Measurements from ENCODE around the gene EFNA5.

Gene EFNA5

DNA sequence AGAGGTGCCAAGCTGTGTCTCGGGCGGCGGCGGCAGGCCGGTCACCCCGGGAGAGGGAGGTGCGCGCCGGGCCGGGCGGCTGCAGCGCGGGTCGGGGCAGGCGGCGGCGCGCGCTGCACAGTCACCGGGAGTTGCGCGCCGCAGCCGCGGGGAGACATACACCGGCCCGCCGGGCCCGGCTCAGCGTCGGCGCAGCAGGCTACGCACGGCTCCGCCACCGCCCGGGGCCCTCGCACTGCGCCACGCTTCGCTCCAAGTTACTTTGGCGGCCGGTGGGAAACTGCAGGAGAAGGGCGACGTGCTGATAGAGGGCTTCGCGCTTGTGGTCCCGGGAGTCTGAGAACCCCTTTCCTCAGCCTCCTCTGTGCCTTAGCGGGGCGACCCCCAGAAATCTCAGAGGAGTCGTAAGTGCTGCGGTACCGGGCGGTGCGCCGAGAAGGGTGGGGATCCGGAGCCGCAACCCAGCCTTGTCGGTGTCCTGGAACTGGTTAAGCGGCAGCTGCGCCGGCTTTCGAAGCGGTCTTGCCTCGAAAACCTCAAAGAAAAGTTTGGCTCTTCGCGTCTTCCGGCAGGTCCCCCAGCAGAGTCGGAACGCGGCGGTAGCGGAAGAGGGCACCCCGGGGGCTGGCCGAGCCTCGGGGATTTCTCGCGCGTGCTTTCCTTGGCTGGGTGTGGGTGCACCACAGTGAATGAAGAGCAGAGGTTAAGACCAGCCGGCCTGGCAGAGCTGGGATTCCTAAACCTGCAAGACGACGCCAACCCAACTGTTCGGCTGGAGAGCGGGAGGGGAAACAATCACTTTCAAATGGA, at the start of gene EFNA5:
Gene EFNA5, minus strand, starts transcription at position 6 of the 810 bp plus-strand sequence.
- no peak for DNase-seq (ENCODE audit: low read depth, low spot score)

DNA sequence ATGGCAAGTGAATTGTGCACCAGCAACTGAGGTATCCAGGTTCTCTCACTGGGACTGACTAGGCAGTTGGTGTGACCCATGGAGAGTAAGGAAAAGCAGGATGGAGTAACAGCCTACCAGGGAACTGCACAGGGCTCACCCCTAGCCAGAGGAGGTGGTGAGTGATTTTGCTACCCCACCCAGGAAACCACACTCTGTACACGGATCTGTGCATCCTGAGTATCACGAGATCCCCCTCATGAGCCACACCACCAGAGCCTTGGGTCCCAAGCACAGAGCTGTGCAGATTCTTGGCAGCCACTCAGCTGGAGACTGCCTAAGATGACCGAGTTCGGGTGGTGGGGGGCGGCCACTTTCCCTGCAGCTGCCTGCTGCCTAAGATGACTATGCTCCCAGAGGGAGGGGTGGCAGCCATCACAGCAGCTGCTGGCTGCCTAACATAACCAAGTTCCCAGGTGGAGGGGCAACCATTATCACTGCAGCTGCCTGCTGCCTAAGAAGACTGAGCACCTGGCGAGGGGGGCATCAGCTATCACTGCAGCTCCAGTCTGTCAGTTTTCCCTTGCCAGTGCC, 48.4 kb upstream of the EFNA5 start:
- no peak for DNase-seq (ENCODE audit: low read depth, low spot score)

DNA sequence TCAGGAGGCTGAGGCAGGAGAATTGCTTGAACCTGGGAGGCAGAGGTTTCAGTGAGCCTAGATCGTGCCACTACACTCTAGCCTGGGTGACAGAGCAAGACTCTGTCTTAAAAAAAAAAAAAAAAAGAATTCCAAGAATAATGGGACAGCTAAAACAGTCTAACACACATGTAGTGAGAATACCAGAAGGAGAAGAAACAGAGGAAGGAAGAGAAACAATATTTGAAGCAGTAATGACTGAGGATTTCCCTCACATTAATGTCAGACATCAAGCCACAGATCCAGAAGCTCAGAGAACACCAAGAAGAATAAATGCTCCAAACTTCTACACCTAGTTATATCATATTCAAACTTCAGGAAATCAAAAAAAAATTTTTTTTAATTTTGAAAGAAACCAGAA, 47.1 kb upstream of the EFNA5 start:
- DNase-seq (ENCODE audit: low read depth, low spot score), result no peak

DNA sequence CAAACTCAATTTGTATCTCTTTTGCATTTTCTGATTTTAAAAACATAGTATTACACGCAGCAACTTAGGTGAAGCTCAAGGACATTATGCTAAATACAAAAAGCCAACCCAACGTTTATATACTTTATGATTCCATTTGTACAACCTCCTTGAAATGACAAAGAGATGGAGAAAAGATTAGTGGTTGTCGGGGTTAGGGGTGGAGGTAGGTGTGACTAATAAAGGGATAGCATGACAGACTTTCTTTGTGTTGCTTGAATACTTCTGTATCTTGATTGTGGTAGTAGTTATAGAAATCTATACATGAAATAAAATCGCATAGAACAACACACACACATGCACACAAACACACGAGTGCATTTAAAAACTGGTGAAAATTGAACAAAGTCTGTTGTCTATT, 42.5 kb upstream of the EFNA5 start:
- no peak for DNase-seq (ENCODE audit: low read depth, low spot score)

GRCh38 chr5:107712359-107712870, 41.7 kb upstream of the EFNA5 start:
- DNase-seq (ENCODE audit: low read depth, low spot score), result no peak

- DNase-seq (ENCODE audit: low read depth, low spot score), result no peak
Observed at GRCh38 chr5:107705402-107706014, 34.8 kb upstream of the EFNA5 start.

DNA sequence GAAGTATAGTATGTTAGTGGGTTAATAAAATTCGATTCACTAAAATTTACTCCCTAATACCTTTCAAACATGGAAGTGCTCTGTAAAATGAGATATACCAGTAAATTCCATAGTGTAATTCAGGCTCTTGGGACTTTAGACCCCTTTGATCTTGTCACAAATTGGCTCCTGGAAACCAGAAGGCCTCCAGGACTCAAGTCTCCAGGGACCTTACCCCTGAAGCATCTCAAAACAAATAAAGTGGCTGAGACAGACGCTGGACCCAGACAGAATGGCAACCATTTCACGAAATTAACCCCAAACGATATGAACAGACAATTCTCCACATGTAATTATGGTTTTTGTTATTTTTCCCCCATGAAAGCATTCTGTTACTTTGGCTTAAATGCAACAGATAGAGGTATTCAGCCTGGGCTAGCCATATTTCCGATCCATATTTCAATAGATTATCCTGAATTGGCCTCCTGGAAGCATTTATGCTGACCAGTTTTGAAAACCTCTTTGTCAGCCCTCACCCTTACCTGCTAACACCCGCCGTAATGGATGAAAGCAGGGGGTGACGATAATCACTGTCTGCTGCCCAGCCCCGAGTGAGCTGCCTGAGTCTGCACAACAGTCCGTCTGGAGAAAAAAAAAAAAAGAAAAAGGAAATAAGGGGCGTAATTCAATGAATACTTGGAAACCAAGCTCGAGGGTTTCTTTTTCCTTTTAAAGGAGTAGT, 34.1 kb upstream of the EFNA5 start:
- DNase-seq (ENCODE audit: low read depth, low spot score), result no peak

- no peak for DNase-seq (ENCODE audit: low read depth, low spot score)
Observed at GRCh38 chr5:107700481-107700880, 29.7 kb upstream of the EFNA5 start.

- no peak for DNase-seq (ENCODE audit: low read depth, low spot score)
Observed at GRCh38 chr5:107699425-107699824, 28.7 kb upstream of the EFNA5 start.

DNA sequence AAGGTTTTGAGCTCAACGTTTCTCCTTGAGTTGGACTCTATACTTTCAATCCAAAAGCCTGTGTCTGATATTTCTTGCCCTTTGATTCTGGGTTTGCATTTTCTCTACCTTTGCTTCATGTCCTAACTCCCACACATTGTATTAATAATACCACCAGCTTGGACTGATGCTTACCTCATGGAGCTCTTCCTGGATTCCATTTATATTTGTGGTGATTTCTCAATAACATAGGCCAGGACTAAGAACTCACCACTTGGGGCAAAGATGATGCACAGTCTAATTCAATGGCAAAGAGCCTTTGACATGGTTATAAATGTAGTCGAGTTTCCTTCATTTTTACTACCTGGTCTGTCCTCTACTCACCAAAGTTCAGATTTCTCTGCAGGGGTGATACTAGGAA, 27.5 kb upstream of the EFNA5 start:
- no peak for DNase-seq (ENCODE audit: low read depth, low spot score)

DNA sequence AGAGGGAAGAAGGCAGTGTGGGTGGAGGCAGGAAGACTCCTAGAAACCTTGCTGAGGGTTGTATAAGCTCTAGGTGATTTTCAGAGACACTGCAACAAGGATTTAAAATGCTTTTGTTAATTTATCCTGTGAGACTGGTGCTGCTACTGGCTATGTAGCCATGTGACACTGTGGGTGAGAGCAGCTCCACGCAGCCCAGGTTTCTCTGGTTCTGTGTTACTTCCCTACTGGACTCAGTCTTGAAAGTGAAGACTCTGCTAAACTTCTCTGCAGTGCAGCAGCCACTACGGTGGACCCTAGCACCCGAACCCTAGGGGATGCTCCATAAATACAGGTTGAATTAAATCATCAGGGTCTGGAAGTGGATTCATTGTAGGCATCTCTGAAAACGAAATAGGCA, 25.8 kb upstream of the EFNA5 start:
- no peak for DNase-seq (ENCODE audit: low read depth, low spot score)

- DNase-seq (ENCODE audit: low read depth, low spot score), result no peak
Observed at GRCh38 chr5:107696080-107696479, 25.3 kb upstream of the EFNA5 start.

DNA sequence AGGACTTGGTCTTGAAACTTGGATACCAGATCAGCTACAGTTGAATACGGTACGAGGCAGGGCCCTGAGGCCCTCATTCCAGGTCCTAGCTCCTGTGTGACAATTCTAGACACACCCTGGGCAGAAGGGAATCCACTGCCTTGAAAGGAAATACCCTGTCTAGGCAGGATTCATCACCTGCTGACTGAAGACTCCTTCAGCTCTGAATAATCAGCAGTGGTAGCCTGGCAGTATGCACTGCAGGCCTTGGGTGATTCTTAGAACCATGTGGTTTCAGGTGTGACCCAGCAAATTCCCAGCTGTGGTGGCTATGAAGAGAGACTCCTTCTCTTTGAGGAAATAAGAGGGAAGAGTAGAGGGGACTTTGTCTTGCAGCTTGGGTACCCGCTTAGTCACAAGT, 17.2 kb upstream of the EFNA5 start:
- no peak for DNase-seq (ENCODE audit: low read depth, low spot score)

DNA sequence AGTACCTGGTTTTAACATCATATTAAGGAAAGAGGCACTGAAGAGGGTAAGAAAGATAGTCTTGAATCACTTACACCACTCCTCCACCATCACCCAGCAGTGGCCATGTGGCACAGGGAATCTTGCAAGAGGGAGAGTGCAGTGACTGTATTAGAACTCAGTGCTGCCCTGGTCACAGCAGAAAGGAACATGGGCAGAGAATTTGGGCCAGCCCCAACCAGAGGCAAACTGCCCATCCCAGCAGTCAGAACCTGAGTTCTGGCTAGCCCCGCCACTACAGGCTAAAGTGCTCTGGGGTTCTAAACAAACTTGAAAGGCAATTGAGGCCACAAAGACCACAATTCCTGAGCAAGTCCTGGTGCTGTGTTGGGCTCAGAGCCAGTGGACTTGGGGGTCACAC, 16.7 kb upstream of the EFNA5 start:
- DNase-seq (ENCODE audit: low read depth, low spot score), result no peak

GRCh38 chr5:107682533-107682932, 11.8 kb upstream of the EFNA5 start:
- DNase-seq (ENCODE audit: low read depth, low spot score), result no peak

GRCh38 chr5:107680799-107681198, 10.1 kb upstream of the EFNA5 start:
- no peak for DNase-seq (ENCODE audit: low read depth, low spot score)

- no peak for DNase-seq (ENCODE audit: low read depth, low spot score)
Observed at GRCh38 chr5:107680099-107680498, 9.4 kb upstream of the EFNA5 start.

DNA sequence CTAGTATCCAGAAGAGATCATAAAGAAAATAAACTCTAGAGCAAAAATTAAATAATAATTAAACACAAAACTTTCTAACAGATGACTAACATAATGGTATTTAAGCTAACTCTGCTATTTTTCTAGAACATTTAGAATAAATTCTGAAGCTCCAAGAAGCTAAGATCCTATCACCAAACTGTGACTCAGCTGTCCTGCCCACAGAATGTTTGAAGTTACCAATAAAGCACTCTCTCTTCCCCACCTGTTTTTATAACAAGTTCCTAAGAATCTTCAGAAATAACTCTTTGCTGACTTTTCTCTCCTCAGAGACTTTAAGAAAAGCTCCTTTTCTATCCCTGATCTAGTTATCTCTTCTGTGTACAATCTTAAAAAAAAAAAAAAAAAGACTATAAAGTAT, 6.0 kb upstream of the EFNA5 start:
- DNase-seq (ENCODE audit: low read depth, low spot score), result no peak

DNA sequence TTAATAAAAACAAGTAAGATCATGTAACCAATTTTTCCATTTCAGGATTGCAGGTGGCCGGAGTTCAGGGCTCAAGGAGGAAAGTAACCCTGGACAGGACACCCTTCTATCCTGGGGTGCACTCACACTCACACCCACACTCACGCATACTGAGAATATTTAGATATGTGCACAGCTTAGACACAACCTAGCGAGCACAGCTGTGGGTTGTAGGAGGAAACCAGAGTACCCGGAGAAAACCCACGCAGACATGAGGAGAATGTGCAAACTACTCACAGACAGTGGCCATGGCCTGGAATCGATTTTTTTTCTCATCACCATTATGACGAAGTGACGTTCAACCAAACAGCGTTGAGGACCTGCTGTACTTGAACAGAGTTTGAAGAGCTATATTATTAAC, 4.5 kb upstream of the EFNA5 start:
- DNase-seq (ENCODE audit: low read depth, low spot score), result no peak

- no peak for DNase-seq (ENCODE audit: low read depth, low spot score)
Observed at GRCh38 chr5:107674655-107675054, 3.9 kb upstream of the EFNA5 start.

DNA sequence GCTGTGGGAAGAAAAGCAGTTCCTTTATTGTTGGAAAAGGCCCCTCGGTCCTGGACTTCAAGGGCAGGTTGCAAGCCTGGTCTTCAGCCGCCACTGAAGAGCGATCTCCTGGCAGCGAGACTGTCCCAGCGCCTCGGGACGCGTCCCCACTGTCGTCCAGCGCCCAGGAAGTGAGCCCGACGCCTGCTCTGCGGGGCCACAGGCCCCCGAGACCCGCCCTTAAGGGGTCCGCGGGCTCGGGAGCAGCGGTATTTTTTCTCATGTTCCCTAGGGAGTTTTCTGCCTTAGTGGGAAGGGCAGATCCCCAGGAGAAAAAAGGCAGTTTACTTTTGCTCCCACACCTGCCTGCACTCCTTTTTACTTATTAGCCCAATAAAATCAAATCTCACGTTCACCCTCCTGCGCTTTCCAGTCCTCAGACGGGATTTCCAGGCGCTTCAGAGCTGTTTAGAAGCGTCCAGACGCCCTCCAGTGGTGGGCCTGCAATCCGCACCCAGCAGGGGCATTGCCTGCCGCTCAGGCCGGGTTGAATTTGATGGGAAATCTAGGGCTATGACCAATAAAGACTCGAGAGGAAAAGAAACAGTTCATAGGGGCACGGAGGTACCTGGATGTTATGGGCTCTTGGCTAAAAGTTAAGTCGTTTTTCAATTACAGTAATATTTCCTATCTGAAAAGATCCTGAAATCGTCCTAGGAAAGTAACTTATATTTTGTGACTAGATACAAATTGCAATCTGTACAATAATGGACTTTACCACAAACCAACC, 2.8 kb upstream of the EFNA5 start:
- DNase-seq (ENCODE audit: low read depth, low spot score), result no peak

DNA sequence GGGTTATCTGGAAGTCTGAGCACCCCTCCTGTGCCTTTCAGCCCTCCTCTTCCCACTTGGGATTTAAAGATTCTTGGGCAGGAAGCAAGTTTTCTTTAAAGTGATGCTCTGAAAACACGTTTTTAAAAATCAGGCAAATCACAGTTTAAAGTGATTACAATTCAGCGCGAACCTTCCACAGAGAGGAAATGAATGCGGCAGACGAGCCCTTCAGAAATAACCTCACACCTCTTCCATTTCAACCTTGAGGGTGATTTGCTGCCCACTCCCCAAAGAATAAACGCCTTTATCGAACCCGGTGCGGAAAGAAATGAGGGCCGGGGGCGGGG, 2.3 kb upstream of the EFNA5 start:
- no peak for DNase-seq (ENCODE audit: low read depth, low spot score)

All from activated CD4-positive, CD25-positive, alpha-beta regulatory T cell treated with anti-CD3 and anti-CD28 coated beads, Interleukin-2, amount 50 U/mL, for 16 hours (primary cell).